NCI-H526 (cell line): ENCODE results near the gene CACNA1D.
"Not testable (repeated sequence)": the region's sequence is repeated elsewhere in the genome, so short reads cannot be mapped to it uniquely, and the experiment has no call there.

ENCODE experiments used
- DNase-seq, 2 experiments: peaks; one replicate each; lab custom pipeline; 2025; lab: John Stamatoyannopoulos, UW

The CACNA1D gene

DNA sequence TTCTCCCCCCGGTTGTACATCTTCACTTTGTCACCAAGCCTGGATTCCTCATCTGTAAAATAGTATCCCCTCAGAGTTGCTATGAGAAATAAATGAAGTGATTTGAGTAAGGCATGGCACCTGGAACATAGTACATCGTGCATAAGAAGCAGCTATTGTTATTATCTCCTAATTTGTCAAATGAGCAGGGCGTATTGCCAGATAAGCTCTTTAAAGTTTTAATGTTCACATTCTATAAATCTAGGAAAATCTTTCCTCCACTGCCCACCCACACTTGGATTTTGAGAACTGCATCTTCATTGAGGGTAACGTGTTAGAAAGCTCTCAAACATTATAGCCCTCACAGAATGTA lies 32.3 kb downstream of the CACNA1D start:
- DNase-seq = no peak

DNA sequence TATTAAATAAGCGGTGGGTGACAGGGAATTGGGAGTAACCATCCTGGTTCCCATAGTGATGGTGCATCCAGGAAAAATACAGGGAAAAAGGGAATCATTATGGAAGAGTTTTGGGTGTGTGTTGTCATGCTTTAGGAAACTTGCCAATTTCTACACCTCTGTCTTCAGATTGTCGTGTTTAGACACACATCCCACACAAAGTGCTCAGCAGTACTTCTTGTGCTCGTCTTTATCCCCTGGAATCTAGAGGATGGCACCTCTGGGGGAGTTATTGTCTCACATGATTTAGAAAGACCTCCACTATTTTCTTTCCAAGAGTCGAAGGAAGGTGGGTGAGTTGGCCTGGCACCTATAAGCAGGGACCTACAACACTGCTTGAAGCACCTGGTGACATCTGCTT lies 35.8 kb downstream of the CACNA1D start:
- no peak for DNase-seq

DNA sequence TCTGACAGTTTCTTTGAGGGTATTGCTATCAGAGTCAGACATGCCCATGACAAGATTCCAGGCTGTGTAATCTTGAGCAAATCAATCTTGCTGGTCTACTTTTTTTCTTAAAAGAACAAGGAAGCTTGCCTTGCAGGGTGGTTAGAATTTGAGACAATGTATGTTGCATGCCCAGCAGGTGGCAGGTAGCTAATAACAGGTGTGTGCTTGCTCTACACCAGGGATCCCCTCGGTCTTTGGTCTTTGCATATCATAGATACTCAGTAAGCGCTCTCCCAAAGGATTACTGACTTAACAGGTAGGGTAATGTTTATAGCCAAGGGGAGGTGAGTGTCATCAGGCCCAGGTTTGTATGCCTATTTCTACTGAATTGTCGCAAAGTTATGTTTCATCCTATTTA lies 37.3 kb downstream of the CACNA1D start:
- peak; percentile 77 to 84 for DNase-seq

DNA sequence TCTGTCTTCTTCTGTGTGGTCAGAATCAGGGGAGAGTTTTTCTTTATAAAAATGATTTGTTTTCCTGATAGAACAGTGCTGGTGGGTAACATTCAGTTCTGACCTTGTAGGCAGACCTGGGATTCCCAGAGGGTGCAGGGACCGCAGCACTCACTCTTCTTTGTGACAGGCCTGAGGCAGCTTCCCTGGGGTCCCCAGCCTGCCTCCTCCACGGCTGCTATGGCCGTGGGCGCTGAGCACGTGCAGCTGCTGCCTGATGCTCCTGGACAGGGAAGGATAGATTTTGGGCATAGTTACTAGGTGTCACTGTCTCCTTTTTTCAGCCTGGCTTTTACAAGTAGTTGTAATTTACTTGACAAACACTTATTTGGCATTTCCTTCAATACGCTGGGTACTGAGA lies 39.1 kb downstream of the CACNA1D start:
- no peak for DNase-seq

DNA sequence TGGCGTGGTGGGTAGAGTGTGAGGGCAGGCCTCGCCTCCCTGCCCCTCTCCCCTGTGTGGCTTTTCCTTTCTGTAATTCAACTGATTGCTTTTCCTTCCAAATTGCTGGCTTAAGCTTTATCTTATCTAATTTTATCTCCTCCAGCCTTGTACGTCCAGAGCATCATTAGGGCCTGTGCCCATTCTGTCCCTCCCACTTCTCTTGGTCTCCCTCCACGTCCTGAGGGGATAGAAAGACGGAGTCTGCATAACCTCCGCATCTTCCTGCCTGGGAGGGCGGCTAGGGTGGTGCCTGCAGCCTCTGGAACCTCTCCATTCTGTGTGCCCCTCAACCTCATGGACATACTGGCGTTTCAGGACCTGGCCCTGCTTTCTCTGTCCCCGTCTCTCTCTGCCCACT lies 39.8 kb downstream of the CACNA1D start:
- DNase-seq = no peak

DNA sequence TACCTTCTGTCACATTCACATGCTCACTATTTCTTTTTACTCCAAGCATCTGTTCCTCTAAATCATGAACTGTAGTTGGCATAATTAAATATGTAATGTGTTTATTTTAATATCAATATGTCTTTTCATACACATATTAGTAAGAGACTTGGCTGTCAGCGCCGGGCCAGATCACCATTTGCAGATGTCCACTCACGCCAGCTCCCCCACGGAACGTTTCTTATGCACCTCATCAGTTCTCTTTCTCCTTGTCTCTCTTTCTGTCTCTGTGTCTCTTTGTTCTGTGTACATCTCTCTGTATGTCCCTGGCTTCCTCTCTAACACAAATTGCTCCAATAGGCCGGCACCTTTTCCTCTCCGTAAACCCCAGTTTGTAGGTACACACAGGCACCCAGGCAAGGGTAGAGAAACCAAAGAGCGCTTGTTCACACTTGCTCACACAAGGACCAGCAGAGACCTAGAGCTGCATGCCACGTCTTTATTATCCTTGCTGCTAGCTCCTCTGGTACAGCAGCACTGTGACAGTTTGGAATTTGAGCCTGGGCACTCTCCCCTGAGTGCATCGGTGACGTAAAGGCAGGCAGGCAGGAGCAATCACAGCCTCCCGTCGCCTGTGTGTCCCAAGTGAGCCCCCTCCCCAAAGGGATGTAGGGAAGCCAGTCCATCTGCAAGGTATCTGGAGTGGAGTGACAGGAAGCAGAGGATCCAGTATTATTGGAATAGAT lies 40.4 kb downstream of the CACNA1D start:
- DNase-seq = no peak

DNA sequence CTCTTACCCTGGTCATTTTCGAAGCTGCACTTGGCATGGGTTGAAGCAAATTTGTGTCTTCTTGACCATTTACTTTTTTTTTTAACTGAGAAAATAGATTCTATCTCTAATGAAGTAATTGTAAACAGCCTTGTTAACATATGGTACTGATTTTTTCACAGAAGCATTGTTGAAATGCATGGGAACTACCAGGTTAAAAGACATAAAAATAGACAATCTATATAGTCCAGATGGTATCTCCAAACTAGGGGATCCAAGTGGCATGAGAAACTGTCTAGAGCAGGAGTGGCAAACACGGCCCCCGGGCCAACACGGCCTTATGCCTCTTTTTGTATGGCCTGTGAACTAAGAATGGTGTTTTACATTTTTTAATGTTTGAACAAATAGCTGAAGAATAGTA lies 41.9 kb downstream of the CACNA1D start:
- no peak for DNase-seq

DNA sequence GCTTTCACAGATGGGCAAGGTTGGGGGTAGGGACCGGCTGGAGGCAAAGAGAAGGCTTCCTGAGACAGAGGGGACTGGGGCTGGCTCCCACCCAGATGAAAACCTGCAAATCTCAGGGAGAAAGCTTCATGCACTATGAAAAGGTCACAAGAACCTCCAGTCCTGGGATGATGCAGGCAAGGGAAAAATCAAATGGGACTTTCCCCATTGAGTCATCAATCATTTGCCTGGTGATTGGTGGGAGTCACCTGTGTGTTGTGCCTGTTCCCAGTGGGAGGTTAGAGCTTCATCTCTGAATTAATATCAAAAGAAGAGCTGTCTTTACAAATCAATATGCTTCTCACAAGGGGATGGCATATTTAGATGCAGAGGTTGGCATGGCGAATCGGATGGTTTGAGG lies 49.9 kb downstream of the CACNA1D start:
- DNase-seq = no peak

DNA sequence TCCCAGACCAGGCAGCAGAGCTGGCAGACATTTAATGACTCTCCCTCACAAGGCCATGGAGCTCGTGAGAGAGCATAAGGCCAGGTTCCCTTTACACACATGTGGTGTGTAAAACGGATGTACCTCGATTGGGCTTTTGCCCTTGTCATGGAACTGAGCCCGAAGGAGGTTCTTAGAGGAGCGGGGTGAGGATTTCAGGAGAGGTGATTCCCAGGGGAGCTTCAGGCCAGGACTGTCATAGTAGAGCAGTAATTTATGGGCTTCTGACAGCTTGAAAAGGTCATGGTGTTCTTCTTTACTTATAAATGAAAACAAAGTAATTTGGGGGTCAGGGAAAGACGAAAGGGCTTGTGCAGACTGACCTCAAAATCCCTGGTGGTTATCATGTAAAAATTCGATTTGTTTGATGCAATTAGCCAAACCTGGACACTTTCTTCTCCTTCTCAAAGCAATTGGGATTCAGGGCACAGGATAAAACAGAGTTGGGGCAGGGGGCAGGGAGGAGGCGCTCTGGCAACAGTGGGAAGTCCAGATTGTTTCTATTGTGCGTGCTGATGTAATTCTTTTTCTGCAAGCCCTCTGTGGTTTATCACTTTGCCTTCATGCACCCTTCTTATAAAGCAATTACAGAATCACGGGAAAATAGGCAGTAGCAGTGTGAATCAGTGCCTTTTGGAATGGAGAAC lies 51.0 kb downstream of the CACNA1D start:
- DNase-seq = no peak

DNA sequence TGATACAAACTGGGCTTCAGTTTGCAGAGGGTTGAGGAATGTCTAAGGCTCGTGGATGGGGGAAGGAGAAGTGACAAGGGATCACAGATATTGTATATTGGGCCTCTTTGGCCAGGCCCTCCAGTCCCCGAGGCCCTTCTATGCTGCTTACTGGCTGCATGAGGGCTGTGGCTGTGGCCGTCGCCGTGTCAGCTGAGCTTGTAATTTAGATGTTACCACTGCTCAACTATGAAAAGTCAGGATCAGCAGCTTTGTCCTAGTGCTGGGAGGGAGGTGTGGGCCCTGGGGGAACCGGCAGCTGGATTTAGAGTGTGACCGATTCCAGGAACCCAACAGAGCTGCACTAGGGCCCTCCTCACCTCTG lies 51.6 kb downstream of the CACNA1D start:
- DNase-seq = no peak

DNA sequence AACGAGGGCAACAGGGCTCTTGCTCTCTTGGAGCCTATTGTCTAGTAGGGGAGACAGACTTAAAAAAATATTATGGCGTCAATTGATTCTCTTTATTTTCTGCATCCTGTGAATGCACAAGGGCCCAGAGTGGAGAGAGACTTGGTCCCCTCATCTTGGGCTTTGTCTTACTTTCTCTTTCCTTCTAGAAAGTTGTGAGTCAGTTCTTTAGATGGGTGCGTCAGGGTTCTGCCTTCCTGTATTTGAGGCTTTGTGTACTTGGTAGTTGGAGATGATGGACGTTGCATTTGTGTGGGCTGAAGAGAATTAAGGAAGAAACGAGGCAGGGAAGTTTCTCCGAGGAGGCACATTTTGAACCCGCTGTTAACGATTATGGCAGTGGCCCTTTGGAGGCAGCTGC lies 52.9 kb downstream of the CACNA1D start:
- DNase-seq = no peak

DNA sequence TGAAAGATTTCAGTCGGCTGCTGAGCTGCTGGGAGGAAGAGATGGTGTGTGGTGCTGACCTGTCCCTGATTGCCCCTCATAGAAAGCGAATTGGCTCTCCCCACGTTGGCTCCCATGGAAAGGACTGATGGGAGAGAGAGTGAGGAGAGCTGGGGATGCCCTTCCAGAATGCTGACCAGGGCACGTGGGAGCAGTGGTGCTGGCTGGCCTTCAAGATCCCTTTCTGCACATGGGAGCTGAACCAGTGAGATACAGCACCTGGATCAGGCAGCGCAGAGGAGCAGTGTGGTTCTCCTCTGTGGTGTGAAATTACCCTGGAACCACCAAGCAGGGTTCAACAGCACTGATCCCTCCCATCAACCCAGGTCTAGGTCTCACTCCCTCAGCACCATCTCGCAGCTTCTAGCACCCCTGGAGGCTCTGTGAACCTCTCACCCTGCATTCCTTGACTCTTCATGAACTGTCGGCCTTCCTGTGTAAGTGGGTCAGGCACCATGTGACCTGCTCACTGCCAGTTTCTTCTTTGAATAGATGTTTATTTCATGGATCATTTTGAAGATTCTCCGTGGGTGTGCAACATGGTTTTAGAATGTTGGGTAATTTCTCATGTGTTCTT lies 55.7 kb downstream of the CACNA1D start:
- DNase-seq = no peak

DNA sequence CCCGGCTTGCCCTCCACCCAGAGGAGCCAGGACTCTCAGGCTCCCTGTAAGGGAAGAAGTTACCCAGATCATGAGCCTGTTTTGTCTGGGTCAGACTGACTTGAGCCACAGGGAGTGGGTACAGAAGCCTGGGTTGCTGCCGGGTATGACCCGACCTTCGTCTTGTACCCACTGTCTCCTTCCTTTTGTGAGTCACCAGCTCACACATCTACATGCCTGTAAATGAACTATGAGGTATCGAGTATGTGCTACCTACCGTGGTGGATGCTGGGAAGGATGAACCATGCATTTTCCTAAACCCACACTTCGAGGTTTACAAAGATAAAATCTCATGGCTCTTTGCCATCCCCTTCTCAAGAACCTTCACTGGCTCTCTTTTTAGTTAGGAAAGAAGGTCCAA lies 56.9 kb downstream of the CACNA1D start:
- DNase-seq = no peak

DNA sequence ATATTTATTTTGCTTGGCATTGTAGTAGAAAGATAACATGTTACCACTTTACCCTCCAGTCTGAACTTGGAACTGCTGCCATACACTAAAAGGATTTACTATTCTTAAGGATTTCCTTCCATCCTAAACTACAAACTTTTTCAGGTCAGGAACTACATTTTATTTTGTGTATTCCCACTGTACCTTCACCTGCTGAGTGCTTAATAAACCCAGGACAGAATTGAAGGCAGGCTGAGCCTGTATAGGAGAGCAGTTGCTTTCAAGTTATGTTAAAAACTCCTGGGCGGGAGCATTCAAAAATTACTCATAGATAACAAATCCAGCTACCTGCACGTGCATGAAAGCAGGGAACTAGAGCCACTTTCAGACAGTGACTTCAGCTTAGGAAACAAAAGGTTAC lies 58.3 kb downstream of the CACNA1D start:
- no peak for DNase-seq

DNA sequence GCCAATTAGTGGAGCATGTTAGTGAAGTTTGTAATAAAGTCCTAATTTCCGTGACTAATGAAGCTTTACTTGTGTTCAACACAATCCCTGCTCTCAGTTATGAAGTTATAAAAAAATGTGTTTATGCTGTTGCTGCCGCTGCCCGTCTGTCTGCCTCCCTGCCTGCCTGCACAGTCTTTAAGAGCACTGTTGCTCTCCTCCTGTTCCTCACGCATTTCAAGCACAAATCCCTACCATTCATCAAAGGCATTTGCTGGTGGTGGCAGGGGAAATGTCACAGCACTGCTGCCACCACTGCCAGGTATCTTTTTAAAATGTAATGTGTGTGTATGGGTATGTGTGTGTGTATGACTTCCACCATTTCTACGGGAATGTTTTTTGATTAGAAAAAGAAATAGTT lies 58.8 kb downstream of the CACNA1D start:
- DNase-seq = no peak

DNA sequence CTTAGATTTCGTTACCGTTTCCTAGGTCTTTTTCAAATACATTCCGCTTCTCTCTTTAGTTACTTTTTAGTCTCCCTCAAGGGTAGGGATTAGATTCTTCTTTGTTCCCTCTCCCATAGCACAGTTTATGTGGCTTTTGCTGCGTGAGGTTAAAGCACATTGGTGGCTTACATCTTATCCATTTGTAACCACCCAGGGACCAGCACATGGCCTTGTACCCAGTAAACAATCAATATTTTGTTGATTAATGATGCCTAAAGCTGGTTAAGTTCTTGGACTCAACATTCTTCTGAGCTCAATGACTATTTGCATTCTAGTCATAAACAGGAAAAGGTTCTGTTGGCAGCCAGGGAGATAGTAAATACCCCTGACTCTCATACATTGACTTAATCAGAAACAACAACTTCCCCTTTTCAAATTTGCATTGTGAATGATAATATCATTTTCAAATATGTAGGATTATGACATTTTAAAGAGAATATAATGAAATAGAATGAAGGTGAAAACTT lies 60.2 kb downstream of the CACNA1D start:
- peak; percentile 20 to 23 for DNase-seq

DNA sequence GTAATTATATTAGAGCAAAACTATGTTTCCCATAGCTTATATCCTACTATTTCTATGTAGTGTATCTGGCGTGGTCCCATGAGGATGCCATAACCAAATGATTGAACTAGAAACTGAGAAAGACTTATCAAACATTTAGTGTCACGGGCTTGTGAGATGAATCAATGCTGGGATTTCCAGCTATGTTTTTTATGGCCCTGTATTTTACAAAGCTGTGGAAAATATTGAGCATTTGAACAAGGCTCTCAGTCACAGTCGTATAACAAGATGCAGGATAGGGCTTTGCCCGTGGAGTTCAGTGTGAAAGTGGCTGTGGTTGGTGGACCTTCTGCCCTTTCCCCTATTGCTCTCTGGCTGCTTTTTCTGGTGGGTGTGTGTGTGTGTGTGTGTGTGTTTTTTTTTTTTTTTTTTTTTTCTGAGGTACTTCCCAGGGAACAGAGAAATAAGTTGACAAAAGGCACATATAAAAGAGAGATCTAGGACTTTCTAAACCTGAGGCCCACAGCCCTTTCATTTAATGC lies 60.7 kb downstream of the CACNA1D start:
- peak in 1 of 2 experiments; percentile 13 for DNase-seq

DNA sequence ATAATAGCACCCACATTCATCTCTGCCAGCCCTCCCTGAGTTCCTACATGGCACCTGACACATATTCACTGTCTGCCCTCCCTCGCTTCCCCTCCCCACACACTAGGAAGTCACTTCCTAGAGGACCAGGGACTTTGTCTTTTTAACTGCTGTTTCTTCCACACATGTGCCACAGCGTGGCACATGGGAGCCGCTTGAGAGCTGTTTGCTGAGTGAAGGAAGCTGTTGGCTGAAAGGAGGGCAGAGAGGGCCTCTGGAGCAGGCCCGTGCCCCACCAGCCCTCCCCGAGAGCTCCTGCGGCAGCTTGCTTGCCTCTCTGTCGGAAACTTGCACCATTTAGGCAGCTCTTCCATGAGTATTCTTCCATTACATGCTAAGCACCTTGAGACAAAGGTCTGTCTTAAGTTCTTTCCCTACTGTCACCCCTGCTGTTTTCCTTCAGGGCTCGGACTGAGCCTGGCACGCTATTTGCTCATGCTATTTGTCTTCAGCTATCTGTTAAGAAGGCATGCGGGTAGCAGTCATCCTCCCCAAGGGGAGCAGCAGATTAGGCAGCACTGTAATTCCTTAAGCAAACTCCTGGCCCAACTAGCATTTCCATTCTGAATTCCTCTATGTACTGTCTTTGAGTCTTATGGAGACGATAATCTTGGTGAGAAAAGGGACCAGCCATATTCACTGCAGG lies 72.2 kb downstream of the CACNA1D start:
- no peak for DNase-seq

DNA sequence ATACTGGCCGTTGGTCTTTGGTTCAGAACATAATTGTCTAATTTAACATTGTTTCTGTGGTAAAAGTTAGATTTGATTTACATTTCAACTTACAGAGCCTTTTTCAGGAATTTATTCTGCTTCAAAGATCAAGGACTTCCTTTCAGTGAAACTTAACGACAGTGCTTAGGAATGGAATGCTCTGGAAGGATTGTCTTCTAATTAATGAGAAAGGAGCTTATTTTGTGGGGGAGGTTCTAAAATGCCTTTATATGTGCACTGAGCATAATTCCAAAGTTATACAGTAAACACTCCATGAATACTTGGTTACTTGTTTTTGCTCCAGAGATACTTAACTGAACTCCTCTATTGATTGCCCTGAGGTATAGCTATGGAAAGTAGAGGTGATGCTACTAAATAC lies 75.7 kb downstream of the CACNA1D start:
- no peak for DNase-seq

DNA sequence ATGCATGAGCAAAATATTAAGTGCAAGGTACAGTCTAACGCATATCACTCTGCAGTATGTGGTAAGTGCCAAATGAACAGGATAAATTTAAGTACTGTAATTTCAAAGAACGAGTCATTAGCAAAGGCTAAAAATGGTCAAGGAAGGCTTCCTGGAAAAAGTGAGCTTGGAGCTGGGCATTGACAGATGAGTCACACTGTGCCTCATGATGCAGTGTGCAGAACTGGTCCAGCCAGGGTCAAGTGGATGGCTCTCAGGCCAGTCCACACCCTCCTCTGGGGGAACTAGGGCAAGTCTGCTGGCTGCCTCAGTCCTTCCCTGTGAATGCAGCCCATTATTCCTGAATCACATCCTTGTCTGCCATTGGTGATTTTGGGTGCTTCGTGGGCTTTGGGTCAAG lies 76.3 kb downstream of the CACNA1D start:
- no peak for DNase-seq

DNA sequence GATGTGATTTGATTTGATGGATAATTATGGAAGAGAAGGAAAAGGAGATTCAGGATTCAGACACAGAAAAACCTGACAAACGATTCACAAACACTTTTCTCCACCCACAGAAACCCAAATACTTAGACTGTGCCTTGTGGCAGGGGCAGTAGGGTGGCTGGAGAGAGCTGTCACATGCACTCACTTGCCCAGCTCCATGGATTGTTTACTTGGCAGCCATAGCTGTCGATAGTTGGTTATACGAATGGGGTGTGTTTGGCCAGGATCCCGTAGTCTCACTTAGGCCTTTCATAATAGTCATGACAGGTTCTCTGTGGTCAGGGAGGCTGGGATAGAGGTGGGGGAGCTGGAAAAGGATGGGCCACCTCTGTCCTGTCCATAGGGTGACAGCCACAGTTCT lies 76.9 kb downstream of the CACNA1D start:
- DNase-seq = no peak

DNA sequence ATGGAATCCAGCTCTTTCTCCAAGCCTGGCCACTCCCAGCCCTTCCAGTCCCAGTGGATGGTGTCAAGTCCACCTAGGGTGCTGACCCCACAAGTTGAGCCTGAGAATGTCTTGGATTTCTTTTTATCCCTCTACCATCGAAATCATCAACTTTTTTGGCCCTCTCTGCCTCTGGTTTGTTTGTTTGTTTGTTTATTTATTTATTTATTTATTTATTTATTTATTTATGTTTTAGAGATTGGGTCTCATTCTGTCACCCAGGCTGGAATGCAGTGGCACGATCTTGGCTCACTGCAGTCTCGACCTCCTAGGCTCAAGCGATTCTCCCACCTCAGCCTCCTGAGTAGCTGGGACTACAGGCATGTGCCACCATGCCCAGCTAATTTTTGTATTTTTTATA lies 77.8 kb downstream of the CACNA1D start:
- not testable (repeated sequence) for DNase-seq

DNA sequence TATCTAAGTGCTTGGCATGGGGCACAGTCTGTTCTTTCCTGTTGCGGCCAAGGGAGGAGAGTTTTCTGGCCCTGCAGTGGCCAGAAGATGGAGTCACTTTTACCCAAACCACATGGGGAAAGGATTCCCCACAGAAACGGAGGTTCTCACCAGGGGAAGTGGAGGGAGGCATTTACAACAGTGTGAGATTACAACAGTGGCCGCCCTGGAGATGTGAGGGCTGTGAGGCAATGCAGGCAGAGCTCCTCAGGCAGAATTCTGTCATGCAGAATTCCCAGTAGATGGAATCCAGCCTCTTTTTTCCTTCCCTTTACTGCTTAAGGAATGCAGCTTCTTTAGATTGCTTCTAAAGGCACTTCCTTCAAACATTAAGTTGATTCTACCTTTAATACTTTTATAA lies 83.1 kb downstream of the CACNA1D start:
- no peak for DNase-seq
